IMR-90 (cell line): Measurements from ENCODE around the gene GATD1.

Experiments used
- MAFK ChIP-seq: IDR thresholded peaks from 2 replicates; pipeline ENCODE4 v1.6.1; 2012; ENCODE audit warnings: low read depth, low read length, improper control_type of control experiment
- POLR2A ChIP-seq: IDR thresholded peaks from 2 replicates; pipeline ENCODE4 v1.6.1; 2012; ENCODE audit warnings: mild to moderate bottlenecking, low read depth, low read length
- RAD21 ChIP-seq: IDR thresholded peaks from 2 replicates; pipeline ENCODE4 v1.6.1; 2012; ENCODE audit warnings: low read length, improper control_type of control experiment
- TF ChIP-seq, protein P1 (sequence below): conservative IDR thresholded peaks from 2 replicates; pipeline ENCODE4 v1.5.1; 2012; ENCODE audit warnings: mild to moderate bottlenecking, low read depth, low read length, improper control_type of control experiment
- TF ChIP-seq, protein P2 (sequence below): fragments of 150-350 bp; IDR thresholded peaks from 2 replicates; pipeline ENCODE4 v1.6.1; 2017; ENCODE audit warnings: mild to moderate bottlenecking, antibody characterized with exemption, low read length, low read depth

DNA sequence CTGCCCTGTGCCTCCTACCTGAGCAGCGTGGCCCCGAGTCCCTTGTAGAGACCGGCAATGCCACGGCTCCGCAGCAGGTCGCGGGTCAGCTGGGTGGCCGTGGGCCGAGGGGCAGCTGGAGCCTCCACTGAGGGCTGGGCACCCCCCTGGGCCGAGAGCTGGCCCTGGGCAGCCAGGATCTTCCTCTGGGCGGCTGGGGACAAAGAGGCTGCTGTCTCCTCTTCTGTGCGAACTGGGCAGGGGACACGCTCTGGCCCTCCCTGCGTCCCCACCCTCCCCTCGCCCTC, 15.2 kb upstream of the GATD1 start:
- TF ChIP-seq MAFK (no peak), POLR2A (no peak), RAD21 (no peak)
- TF ChIP-seq, protein P1, sequence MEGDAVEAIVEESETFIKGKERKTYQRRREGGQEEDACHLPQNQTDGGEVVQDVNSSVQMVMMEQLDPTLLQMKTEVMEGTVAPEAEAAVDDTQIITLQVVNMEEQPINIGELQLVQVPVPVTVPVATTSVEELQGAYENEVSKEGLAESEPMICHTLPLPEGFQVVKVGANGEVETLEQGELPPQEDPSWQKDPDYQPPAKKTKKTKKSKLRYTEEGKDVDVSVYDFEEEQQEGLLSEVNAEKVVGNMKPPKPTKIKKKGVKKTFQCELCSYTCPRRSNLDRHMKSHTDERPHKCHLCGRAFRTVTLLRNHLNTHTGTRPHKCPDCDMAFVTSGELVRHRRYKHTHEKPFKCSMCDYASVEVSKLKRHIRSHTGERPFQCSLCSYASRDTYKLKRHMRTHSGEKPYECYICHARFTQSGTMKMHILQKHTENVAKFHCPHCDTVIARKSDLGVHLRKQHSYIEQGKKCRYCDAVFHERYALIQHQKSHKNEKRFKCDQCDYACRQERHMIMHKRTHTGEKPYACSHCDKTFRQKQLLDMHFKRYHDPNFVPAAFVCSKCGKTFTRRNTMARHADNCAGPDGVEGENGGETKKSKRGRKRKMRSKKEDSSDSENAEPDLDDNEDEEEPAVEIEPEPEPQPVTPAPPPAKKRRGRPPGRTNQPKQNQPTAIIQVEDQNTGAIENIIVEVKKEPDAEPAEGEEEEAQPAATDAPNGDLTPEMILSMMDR, result no peak
- TF ChIP-seq, protein P2, sequence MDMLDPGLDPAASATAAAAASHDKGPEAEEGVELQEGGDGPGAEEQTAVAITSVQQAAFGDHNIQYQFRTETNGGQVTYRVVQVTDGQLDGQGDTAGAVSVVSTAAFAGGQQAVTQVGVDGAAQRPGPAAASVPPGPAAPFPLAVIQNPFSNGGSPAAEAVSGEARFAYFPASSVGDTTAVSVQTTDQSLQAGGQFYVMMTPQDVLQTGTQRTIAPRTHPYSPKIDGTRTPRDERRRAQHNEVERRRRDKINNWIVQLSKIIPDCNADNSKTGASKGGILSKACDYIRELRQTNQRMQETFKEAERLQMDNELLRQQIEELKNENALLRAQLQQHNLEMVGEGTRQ, result no peak
